LHCN-M2 (cell line): ENCODE data around the gene NR4A2. TPM values are rescaled to one million over a fixed set of nuclear protein-coding genes. Genes with fewer than 3 reads are reported as not detected.

Experiments used
- DNase-seq: peaks from one replicate; pipeline ENCODE4 v3.0.0-alpha.2; 2012; ENCODE audit warnings: low read depth
- total RNA-seq: library from RNA; depleted of rRNA; stranded (reverse); fragments of >200 nt; gene quantifications from 2 replicates; pipeline ENCODE4 v1.2.3, GENCODE V29; 2014

The NR4A2 gene
- total RNA-seq, 1 experiment from 2014 or later, result 0.40 TPM

DNA sequence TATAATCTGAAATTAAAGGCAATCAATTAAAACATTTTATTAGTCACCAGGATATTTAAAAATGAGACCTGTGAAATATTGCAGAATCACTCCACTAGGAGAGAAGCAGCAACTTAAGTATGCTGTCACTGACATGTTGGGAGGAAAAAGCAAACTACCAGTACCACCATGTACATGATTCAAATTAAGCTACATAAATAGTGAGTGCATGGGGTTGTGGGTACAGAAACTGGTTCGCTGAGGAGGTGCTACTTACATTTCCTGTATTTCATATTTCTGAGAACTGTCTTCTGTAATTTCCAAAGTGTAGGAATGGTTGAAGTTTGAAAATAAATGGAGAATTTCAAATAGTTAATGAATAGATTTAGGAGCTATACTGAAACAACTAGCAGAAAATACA, 7.9 kb upstream of the NR4A2 start:
- DNase-seq, result no peak

DNA sequence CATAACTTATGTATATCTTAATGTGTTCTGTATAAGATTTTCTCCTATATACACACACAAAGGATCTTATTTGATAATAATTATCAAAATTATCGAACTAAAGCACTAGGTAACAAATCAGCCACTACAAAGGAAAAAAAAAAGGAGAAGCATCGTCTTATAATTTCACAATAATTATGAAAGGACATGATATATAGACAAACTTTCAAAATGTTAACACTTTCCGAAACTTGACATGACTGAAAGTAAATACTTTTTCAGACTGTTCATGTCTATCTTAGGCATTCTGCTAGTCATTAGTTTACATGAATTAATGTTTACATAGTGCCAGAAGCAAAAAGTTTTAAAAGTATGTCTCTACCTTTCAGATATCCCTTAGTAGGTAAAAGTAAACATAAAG, 7.3 kb upstream of the NR4A2 start:
- no peak for DNase-seq

DNA sequence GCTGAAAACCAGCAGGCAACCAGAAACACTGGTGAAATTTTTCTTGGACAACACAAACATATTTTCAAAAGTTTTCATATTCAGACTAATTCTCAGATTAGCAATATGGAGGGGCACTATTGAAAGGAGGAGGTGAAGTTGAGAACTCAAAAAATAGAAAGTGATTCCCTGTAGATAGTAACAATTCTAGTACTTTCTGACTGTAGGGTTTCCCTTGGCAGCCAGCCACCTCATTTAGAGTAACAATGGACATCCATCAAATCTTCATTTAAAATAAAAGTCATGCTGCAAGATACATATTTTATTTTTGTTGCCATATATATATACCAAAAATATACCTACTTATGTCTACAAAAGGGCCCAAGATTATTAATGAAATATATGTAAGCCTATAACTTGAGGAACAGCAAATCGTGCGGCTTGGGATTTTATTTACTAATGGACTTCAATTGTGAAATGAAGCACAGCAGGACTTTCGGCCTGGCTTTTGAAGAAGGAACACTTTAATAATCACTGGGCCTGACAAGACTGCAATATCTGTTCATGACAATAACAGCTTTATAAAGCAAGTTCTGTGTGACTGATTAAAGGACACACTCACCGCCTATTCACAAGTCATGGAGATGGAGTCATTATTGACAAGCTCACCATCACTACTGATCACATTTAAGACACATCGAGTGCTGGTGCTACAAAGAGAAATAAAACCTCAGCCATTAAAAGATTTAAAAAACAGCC, 6.8 kb upstream of the NR4A2 start:
- DNase-seq, result no peak

DNA sequence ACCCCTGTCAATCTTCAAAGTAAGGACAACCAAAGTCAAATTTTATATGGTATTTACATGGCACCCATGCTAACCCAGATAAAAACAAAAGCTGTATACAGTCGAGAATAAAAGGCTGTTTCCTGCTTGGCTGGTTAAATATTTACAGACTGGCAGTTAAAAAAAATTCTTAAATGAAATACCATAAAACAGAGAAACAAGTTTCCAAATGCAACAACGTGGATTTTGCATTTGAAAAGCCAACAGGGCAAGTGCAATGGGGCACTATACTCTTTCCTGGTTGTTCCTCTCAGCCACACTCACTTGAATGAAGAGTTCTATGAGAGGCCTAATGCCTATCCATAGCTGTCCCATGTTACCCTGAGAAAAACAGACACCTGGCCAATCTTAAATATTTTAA, 6.1 kb upstream of the NR4A2 start:
- DNase-seq, result no peak

DNA sequence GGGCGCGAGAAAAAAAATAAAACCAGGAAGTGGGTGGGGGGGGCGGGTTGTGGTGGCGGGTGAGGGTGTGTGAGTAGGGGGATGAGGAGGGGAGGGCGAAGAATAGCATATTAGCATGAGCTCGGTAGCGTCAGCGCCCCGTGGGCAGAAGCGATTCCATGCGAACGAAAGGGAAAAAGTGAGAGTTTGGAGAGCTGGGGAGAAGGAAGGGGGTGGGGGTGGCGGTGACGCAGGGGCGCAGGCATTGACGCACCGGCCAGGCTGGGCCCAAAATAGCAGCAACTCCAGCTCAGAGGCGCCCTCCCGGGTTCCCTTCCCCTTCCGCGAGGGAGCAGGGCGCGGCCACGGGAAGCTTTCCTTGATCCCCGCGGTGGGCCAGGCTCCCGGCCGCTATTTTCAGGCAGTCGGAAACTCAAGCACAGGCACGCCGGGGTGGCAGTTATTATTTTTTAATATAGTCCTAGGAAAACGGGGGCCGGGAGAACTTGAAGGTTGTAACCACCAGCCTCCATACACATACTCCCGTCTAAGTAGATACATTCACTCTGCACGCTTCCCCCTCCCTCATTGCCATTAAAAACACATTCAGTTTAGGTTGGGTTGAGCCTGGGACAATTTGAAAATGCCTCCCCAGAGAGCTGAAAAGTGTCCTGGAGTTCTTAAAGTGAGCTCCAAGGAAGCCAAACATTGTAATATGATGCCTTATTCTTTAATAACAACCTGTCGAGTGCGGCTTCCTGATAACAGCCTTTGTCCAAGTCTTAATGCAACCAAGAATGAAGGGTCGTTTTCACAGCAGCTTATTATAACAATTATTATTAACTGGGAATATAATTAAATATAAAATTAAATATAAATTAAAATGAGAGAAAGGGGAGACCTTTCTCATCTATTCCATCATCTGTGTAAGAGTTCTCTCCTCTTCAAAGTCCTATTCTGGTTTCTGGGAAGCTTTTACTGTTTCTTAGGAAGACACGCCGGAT, 2.3 kb upstream of the NR4A2 start:
- peak; percentile 85 for DNase-seq

DNA sequence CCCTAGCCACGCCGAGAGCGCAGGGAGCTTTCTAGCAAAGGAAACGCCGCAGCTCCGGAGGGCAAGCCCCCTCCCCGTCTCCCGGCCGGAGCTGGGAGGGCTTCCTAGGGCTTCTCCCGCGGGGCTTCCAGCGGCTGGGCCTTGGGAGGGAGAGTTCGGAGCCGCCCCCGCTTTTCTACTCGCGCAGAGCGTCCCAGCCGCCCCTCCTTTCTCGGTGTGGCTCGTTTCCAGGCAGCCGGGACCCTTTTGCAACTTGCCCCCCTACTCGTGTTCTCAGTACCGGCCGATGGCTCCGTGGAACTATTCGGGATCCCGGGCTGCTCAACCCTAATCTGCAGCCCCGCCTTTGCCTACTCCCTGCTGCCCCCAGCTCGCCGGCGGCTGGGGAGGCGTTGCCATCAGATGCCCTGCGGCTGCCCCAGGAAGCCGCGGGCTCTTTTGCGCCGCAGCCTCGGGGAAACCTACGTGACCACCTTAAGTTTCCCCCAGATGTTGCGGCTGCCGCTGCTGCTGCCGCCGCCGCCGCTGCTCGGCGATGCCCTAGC, 1.5 kb upstream of the NR4A2 start:
- peak; percentile 30 for DNase-seq

DNA sequence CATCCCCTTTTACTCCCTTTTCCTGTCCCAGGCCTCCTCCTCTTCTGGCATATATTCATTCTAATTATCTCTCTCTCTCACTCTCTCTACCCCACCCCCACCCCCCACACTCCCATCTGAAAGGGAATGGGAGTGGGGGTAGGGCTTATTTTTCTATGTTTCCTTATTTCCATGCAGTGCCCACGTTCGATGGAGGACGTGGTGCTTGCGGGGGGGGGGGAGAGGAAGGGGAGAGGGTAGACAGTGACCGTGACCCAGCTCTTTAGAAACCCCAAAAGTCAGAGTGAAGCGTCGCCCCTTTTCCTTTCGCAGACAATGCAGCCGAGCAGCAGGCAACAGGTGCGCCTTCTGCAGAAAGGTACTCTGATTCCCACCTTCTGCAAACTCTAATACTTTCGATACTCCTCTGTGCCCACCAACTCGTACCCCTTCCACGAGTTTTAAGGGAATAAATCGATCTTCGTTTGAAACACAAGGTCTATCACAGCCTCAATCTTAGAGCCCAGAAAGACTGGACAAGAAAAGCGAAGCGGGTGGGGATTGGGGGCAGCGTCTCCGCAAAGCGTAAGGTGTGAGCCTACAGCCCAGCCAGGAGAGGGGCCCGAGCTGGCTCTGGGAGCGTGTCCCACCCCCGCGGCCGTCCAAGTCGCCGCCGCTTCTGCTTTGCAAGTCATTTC, 891 bp upstream of the NR4A2 start:
- DNase-seq, result no peak

DNA sequence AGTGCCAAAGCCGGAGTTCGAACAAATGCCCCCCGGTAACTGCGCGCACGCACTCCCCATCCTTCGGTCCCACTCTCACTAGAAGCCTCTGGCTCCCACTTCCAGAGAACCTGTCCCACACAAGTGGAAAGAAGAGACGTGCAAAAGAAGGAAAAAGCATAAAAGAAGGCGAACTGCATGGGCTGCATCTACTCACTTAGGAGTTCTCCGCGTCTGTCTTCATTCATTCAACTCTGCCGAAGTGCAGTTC, 312 bp downstream of the NR4A2 start:
- DNase-seq, result no peak

DNA sequence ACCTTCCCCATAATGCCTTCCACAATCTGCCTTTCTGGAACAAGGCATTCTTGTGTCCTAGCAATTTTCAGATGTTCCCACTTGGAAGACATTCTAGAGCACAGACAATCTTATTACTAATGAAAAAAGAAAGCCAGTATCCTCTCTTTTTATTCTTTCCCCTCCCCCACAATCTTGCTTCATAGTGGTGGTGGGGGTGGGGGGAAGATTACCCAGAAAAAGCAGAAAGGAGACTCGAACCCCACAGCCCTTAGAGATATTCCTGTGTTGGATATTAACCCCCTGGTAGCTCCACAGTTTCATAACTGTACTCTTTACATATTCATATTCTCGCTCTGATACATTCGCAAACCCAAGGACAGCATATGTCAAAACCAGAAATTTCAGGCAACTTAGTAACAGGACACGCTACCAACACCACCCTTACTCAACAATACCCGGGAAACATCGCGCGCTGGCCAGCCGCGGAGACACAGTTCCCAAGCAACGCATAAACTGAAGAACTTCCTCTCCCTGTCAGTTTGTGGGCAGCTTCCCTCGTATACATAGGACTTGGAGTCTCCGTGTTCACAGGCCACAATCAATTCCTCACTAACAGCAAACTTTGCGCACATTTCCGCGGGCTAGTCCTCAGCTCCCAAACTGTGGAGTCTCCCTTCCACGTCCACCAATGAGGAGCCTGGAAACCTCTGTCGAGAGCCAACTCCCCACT, 793 bp downstream of the NR4A2 start:
- DNase-seq, result peak; percentile 63

DNA sequence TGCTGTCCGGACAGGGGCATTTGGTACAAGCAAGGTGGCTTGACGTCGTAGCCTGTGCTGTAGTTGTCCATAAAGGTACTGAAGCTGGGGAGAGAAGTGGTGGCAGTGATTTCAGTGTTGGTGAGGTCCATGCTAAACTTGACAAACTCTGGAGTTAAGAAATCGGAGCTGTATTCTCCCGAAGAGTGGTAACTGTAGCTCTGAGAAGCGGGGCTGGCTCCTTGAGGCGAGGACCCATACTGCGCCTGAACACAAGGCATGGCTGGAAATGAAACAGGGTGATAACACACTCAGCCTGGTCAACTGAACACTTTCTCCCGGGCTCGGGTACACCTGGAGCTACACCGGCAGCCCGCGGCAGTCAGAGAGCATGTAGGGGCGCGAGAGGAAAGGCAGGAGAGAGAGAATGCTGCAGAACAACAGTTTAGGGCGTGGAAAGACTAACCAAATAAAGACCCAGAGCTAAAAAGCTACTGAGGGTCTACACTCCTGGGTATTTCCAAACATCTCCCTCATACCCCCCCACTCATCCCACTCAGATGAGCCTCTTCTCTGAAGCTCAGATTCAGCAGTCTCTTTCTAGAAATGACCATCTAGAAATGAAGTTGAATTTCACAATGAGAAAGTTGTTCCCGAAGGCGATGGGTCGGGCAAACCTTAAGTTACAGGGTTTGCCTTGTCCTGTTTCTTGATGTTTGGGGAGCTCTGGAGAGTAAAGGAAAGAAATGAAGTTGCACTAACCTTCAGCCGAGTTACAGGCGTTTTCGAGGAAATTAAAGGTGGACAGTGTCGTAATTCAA, 2.4 kb downstream of the NR4A2 start:
- DNase-seq, result no peak

DNA sequence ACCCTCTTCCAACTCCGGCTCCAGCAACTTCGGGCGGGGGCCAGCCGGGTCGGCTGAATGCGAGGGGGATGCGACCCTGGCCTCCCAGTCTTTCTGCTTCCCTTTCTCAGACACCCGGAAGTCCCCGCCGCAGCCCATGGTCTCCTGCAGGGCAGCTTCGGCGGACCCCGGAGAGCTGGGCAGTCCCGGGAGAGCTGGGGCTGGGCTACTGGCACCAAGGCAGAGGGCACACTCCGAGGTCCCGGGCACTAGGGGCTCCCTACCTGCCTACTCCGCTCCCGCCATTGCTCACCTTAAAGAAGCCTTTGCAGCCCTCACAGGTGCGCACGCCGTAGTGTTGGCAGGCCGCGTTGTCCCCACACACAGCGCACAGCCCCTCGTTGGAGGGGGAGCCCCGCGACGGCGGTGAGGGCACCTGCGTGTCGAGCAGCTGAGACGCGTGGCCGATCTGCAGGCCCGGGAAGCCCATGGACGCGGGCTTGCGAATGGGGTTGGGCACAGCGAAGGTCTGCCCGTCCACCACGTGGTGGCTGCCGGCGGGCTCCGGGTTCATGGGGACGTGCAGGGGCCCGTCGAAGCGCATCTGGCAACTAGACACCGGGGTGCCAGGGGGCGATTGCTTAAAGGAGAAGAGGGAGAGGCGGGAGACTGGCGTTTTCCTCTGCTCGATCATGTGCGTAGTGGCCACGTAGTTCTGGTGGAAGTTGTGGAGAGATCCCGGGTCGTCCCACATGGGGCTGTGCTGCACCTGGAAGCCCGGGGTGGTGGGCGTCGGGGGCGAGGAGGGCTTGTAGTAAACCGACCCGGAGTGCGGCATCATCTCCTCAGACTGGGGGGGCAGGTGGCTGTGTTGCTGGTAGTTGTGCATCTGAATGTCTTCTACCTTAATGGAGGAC, 3.2 kb downstream of the NR4A2 start:
- no peak for DNase-seq

DNA sequence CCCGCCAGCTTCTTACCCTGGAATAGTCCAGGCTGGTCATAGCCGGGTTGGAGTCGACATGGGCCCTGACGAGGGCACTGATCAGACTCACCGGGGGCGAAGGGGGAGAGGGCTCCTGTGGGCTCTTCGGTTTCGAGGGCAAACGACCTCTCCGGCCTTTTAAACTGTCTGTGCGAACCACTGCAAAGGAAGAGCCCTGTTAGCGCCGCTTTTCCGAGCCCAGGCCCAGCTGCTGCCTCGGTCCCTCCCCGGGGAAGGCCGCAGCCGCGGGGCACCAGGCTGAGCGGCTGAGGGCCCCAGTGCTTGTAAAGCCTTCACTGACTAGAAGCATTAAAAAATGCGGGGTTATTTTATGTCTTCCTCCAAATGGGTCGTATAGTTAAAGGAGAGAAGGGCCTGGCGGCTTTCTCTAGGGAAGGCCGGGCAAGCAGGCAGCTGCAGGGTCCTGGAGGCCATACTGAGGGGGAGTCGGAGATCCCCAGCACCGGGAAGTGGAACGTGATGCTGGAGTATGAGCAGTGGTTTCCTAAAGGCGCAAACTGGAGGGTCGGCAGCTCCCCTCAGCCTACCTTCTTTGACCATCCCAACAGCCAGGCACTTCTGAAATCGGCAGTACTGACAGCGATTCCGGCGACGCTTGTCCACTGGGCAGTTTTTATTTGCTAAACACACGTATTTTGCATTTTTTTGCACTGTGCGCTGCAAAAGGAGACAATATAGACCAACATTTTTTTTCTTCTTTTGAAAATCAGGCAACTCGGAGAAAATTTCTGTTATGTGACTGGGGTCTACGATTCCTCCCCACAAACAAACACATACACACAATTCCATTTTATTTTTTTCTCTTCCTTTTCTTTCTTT, 4.5 kb downstream of the NR4A2 start:
- no peak for DNase-seq

DNA sequence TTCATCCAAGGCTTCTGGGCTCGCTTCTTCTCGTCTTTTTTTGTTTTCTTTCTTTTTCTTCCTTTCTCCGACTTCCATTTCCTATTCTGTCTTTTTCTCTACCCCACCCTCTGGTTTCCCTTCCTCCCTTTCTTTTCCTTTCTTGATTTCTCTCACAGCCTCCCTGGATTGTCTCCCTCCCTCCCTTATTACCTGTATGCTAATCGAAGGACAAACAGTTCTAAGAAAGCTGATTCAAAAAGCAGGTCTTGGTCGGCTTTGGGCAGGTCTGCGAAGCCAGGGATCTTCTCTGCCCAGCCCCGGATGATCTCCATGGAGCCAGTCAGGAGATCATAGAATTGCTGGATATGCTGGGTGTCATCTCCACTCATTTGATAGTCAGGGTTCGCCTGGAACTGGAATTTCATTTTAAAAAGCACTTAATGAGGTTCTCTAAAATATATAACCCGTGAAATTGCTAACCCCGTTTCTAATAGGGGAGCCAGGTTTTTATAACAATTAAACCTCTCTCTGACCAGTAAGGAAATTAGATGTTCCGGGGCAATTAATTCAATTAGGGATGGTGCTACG, 5.9 kb downstream of the NR4A2 start:
- DNase-seq, result no peak

DNA sequence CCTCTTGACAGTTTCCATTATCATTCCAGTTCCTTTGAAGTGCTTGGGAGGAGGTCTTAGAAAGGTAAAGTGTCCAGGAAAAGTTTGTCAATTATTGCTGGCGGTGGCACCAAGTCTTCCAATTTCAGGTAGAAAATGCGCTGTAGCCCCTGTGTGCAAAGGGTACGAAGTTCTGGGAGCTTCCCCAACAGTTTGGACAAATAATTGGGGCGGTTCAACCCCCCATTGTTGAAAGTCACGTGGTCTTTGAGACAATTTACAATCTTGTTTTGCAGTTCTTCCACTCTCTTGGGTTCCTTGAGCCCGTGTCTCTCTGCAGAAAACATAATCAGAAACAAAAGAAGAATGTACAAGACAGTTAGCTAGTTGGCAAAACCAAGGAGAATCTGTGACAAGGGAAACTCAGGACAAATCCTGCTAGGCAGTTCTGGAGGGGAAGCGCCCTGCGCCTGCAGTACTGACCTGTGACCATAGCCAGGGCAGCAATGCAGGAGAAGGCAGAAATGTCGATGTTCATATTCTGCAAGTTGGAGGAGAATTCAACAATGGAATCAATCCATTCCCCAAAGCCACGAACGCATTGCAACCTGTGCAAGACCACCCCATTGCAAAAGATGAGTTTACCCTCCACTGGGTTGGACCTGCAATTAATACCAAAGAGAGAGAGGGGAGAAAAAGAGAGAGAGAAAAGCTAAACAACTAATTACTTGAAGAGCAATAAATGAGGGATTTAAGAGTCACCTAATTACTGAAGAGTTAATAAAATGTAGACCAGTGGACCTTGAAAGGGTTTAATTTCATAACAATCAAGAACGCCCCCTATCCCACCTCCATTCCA, 6.6 kb downstream of the NR4A2 start:
- no peak for DNase-seq

DNA sequence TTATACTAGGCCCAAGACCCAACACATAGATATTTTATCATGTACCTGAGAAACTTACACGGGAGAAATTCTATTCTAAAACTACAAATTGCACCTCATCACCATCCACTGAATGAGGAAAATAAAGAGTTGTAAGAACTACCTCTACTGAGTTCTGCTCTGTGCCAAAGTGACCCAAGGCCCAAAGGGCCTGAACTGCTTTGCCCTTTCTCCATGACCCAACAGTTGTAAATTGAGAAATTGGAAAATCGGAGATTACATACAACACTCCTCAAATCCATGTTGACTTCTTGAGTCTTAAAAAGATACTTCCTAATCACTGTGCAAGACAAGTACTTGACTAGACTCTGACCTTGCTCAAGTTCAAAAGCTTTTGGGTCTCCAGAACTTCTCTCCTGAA, 8.8 kb downstream of the NR4A2 start:
- no peak for DNase-seq

DNA sequence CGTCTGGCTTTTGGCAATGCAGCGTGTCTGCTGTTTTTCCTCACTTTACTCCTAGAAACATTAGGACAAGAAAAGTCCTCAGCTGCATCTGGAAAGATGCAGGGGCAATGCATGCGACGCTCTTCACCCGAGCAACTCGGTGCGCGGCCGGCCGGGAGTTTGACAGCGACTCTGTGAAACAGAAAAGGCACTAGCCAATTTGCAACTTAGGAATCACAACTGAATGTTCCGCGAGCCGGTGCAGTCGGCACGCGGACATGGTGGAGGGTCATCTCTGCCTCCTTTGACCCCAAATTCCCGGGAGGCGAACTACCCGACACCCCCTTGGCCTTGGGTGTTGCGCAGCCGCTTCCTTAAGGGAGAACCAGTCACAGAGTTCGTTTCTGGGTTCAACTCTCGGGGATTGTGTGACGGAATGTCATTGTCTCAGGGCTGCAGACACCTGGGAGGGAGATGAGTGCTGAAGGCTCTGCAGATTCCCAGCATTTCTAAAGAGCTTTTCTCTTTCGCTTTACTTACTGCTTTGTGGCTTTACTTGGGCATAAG, 9.8 kb downstream of the NR4A2 start:
- DNase-seq, result no peak

DNA sequence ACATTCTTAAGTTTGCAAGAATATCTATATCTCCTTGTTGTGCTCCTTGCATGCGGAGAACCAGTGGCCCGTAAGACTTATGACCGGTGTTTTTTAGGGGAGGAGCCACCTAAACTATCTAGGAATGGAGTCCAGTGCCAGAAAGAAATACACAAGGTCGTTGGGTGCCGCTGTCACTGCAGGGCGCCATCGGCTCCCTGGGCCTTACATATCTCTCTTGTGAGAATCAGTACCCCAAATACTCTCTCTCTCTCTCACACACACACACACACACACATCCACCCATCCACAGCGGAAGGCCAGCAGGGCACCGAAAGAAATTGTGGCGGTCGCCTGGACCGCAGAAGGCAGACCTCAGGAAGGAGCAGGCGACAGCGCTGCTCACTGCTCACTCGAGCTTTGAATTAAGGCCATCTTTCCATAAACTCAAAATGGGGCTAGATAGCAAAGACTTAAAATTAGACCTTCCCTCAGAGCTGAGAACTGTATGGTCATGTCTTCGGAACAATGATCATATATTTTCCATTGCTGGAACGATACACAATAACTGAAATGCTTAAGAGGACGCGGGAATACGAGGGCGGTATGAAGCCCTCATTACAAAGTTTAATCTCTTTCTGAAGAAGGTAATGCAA, 10.4 kb downstream of the NR4A2 start:
- DNase-seq, result no peak
